HG03558 (cell line): Measurements from ENCODE around the gene DIP2B.

Source experiments
- ATAC-seq: cut with Tn5 transposase; IDR thresholded peaks from one replicate; pipeline ENCODE4 v1.9.1; 2021; ENCODE audit warnings: moderate number of reproducible peaks; ENCODE audit not compliant: unreplicated experiment; ENCODE audit errors: extremely low read depth

DIP2B gene

GRCh38 chr12:50604640-50604920 lies 99.8 kb downstream of the DIP2B start:
- ATAC-seq, result no peak

DNA sequence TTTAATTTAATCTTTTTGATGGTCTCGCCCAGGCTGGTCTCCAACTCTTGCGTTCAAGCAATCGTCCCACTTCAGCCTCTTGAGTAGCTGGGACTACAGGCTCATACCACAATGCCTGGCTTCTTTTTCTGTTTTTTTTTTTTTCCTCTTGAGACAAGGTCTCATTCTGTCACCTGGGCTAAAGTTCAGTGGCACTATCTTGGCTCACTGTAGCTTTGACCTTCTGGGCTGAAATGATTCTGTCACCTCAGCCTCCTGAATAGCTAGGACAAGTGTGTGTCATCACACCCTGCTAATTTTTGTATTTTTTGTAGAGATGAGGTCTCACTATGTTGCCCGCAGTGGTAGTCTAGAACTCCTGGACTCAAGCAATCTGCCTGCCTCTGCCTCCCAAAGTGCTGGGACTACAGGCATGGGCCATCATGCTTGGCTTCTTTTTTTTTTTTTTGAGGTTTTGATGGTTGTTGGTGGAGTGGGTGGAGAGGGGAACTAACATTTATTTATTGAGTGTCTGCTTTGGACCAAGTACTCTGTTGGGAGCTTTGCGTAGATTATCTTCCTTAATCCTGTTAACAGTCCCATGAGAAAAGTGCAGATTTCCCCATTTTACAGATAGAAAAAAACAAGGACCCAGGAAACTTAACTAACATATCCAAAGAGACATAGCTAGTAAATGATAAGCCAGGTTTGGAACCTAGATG lies 102.0 kb downstream of the DIP2B start:
- ATAC-seq, result no peak

GRCh38 chr12:50609292-50609874 lies 104.6 kb downstream of the DIP2B start:
- no peak for ATAC-seq

DNA sequence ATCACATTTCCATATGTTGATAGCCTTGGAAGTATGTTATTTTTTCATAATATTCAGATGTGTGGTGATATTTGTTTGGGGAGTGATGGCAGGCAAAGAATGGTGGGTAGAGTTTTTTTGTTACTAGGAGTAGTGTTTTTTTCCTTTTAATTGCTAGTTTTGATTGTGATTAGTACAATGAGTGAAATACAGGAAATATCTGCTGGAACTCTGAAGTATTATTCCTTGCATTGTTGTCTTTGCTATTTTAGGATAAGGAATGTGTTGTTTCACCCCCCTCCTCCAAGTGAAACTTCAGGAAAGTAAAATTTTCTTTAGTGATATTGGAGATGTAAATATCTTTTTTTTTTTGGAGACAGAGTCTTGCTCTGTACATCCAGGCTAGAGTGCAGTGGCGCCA lies 105.4 kb downstream of the DIP2B start:
- ATAC-seq, result no peak

DNA sequence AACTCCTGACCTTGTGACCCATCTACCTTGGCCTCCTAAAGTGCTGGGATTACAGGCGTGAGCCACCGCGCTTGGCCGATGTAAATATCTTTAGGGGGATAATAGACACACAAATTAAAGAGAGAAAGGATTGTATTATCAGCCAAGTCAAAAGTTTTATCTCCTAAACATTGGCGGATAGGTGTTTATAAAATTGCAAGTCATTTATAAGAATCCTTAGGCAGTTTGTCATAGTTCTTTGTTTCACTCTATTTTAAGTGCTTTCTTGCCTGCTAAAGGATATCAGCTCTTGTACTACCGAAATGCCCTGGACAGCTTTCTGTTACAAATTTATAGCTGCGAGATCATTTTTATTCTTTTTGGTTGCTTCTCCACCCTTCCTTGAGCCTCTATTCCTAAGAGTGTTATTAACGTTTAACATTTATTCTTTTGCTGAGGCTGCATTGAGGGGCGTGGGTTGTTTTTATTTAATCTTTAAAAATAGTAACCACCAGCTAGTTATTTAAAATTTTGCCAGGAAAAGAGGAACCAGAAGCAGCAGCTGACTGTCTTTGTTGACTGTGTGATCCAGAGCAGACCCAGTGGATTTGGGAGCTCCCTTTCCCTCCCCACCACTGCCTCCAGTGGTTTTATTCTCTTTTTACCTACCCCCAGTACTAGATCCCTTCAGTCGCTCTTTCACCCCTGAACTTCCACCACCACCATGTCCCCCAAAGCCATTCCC lies 106.4 kb downstream of the DIP2B start:
- ATAC-seq, result no peak

DNA sequence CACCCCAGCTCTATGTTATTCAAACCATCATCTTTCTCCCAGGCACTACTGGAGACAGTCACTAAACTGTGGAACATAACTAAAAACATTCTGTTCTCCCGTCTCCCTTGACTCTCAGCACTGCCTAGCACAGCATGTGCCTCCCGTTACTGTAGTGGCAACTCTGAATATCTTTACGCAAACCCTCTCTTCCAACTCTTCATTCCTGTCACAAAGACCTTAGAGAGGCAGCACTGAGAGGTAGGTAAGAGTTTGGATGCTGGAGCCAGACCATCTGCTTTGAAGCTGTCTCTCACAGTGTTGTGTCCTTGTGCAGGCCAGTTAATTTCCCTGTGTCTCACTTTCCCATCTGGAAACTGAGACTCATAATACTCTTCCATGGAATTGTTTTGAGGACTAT lies 108.1 kb downstream of the DIP2B start:
- no peak for ATAC-seq

DNA sequence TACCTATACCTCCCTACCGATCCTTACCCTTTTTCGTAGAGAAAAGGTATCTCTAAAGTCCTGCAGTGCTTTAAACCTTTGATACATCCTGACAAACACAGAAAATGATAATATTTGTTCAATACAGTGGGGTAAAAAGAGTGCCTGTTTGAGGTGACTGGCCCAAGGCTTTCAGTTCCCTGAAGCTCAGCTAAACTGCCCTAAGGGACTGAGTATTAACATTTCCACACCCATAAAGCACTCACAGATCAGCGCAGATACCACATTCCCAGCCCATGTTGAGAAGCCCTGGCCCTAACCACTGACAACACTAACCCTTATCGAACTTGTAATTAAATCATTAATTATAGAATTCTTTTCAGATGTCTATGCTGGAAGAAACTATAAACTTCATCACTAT lies 108.7 kb downstream of the DIP2B start:
- no peak for ATAC-seq

DNA sequence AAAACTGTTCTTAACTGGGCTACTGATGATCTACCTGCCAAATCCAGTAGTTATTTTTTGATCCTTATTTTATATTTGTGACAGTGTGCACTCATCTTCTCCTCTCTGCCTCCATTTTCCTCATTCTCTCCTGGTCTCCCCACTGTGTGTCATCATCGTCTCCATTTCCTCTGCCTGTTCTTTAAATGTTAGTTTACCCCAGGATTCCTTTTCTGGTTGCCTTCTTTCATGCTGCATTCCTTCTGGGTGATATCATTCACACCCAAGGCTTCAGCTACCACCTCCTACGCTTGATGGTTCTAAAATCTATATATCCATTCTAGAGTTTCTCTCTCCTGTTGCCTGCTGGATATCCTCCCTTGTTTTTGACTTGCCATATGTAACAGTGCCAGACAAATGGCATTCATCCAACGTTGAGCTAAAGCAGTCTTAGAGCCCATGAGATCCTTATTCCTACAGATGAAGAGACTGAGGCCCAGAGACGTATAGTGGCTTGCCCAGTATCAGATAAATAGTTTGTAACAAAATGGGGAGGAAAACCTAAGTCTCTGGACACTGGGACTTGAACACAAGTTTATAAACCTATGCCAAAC lies 109.5 kb downstream of the DIP2B start:
- no peak for ATAC-seq

DNA sequence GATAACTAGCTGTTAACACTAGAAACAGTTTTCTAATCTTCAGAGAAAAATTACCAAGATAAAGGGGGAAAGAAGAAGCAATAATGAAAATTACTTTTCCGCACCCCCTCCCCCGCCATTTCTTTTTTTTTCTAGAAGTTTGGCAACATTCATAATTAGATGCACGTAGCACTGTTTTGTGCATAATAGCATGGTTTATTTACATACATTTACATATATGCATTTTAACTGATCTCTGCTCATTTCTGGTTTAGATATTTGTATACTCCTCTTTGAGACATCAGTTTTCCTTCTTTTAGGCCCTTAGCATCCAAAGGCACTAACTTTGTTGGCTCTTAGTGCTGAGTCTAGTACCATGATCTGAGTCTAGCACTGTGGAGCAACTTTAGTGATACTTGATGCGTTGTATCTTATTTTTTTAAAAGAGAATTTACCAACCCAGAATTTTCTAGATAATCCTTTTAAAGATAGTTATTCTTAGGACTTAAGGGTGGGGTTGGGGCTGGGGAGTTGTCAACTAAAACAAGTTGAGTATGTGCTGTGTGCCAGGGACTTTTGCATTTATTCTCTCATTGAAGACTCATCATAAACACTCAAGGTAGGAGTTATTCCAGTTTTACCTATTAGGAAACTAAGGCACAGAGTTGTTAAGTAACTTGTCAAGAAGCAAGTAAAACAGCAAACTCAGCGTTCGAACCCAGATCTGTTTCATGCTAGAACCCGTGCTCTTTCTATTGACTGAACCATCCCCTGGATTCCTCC lies 110.5 kb downstream of the DIP2B start:
- no peak for ATAC-seq

DNA sequence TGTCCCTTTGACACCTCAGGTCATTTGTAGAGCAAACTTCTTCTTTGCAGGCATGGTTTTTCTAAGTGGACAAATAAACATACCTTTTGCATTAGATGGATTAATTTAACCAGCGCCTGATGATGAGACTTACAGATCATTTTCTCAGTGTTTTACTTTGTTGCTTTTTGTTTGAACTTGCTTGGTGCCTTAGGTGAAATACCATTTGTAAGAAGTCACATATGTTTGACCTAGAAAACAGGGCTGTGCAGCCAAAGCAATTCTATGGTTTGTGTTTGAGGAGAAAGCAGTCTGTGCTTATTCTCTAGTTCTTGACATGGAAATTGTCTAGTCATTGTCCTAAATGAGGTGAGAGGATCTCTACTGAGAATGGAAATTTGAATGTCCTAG lies 111.1 kb downstream of the DIP2B start:
- ATAC-seq, result no peak

GRCh38 chr12:50617657-50618056 lies 112.9 kb downstream of the DIP2B start:
- ATAC-seq, result no peak

DNA sequence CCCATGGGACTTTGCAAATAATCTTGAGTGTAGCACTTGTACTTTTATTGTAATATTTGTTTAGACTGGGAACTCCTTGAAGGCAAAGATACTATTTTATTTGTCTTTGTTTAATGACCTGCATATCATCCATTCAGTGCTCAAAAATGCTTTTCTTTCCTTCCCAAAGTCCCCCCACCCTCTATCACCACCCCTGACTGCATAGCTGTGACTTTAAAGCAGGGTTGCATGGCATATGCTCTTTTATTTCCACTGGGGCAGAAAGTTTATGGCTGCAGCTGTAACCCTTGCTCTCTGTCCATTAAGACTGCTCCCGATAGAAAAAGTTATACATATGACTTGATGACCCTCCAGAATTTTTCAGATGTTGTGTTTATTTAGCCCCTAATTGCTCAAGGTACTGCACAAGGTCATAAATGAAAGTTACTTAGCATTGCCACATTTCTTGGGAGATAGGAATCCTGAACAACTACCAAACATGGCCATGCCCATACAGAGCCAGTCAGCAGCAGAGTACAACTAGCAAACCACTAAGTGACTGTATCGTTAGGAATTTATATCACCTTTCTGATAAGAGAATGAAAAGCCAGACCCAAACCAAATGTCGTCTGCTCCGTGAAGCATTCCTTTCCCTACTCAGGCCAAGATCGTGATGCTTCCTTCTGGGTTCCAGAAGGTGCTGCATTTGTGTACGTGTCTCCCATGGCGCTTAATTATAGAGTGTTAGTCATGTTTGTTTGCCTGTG lies 114.3 kb downstream of the DIP2B start:
- ATAC-seq, result no peak

GRCh38 chr12:50619610-50619958 lies 114.8 kb downstream of the DIP2B start:
- ATAC-seq, result no peak

DNA sequence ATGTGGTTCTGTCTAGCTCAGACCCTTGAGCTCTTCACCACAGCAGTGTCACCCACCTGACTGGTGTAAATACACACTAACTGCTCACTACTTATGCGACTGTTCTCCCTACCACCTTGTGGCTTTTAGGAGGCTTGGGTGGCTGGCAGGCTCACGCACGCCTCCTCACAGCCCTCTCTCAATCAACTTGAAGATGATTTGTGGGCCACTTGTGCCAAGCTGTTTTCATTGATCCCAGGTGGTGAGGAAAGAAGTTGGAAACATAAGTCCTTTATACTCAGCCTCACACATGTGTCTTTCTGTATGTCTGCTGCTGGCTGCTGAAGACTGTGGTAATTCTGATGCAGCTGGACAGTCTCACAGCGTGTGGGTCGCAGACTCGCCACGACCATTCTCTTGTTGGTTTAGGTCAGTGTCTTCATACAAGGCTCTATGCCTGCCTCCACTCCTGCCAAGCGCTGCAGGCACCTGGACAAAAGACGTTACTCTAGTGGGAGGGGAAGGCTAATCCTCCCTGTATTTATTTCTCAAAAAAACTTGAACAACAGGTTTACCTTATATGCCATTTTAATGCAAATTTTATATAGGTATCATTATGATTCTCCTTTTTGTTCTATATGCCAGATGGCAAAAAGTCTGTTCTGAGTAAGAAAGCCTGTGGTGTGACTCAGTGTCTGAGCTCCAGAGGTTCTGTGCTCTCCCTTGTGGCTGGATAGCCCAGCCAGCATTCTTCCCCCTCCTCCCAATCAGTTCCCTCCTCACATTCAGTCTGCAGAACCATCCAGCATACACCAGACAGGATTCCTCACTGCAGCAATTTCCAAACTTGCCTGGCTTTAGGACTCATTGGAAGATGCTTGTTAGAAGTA lies 115.6 kb downstream of the DIP2B start:
- ATAC-seq, result no peak

- no peak for ATAC-seq
Measured at GRCh38 chr12:50620978-50621360, 116.2 kb downstream of the DIP2B start.

DNA sequence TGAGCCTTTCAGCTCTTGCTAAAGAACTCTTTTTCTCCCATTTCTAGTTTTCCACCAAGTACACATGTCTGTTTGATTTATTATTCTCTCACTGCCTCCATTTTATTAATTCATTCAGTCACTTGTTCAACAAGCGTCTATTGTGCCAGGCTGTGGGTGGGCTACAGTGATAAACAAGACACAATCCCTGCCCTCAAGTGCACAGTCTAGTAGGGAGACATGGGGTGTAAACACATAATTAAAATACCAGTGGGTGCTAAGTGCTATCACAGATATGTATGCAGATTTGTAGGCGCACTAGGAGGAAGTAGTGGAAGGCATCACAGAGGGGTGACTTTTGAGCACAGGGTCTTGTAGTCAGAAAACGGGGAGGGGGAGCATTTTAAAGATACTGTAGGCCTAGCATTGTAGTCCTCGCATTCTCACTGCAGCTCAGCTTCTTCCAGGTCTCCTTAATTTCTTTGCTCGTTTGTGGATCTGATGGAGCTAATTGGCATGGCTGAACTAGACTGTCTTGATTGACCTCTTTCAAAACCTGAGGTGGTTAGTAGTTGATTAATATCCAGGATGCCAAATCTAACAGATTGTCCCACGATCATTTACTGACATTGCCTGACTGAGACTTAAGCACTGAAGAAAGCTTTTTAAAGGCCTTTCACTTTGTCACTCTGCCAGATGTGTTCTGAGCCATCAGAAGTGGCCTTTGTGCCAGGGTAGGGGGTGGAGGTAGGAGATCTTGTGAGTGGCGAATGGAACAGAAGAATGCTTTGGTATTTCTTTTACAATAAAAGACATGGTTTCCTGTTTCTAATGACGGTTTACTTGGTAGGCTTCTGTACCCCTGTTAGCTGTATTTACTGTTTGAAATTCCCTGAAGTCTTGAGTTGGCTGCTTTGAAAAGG lies 116.9 kb downstream of the DIP2B start:
- no peak for ATAC-seq

DNA sequence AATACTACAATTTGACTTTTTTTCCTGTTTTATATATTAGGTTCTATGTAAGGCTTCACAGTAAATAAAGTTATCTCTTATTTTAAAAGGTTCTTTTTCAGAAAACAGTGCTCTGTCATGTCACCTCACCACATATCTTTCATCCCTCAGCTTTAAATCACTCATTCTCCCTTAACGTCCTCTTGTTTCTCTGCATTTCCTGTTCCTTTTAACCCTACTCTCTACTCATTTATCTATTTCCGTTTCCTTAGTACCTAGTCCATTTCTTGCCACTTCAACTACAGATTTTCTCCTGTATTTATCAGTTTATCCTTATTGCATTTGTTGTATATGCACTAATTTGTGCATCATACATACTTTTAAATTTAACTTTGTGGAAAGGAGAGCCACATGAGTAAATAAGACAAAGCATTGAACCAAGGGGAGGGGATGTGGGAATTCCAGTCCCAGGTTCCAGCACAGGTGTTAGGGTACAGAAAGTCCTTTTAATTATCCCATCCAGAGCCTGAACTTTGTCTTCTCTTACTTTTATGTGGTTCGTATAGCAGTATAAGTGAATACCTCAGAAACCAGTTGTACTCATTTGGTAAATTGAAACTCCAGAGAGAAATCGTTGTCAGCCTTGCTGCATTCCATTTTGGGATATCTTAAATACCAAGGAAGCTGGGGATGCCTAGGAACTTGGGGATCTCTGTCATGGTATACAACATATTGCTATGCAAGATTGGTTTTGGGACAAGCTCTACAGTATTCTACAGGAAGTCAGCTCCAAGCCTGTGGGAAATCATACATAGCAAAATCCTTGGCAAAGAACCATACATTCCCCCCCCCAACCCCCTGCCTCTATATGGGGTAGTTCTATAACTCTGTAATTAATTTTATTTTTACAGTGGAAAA lies 120.5 kb downstream of the DIP2B start:
- no peak for ATAC-seq
